ENCODE data around the gene OXT. TPM values are rescaled to one million over a fixed set of nuclear protein-coding genes. Genes with fewer than 3 reads are reported as not detected.

The OXT gene
- total and polyA plus RNA-seq, 2 donors (not counting 1 experiment from before 2014, with no cell fraction given) = 1.0 to 1.7 TPM

DNA sequence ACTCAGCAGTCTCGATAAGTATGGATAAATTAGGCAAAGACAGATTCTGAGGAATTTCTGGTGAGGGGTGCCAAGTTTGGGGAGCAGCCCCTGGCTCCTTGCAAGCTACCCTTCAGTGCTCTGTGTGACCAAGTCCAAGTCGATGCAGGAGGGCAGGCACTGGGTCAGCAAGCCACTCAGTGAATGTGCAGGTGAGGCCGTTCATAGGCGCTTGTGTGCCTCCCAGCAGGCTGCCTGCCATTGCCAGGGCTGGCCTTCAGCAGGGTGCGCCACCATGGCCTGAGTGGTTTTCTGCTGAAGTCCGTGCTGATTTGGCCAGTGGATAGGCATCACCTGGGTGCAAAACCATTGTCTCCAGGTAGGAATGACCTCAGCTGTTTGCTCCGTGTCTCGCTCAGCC is 31.3 kb upstream of the OXT start:
- ATAC-seq (ENCODE audit: low read depth) = no peak
- H3K36me3 ChIP-seq (replicated peaks in 1 of 2; ENCODE audit: control extremely low read depth in 1 of 2, control insufficient read depth in 1 of 2, extremely low read depth in 1 of 2, insufficient read depth in 2 of 2, low read length in 1 of 2) = peaks cover 5 to 46% of the 10 kb centered on the region in 2 experiments
- no peaks in the 10 kb centered on the region for H3K79me2 ChIP-seq (ENCODE audit: control insufficient read depth, insufficient read depth, low read length)
- POLR2A ChIA-PET = no interaction called here
- no peak overlapping the region for H3K4me3 ChIP-seq (ENCODE audit: control extremely low read depth in 1 of 5, extremely low read depth in 1 of 5, insufficient read depth in 1 of 5, low read depth in 2 of 5, low read length in 4 of 5)
- no peaks in the 10 kb centered on the region for H3K9me3 Mint-ChIP-seq (ENCODE audit: insufficient read depth)
- WGBS (ENCODE audit: insufficient coverage) = 94% methylated on average over 8 of the region's 8 CpGs
- H4K20me1 ChIP-seq (ENCODE audit: control insufficient read depth, insufficient read depth, low read length, poor library complexity, severe bottlenecking) = no peaks in the 10 kb centered on the region
- no peaks in the 10 kb centered on the region for H3K27me3 ChIP-seq (replicated peaks in 1 of 4; ENCODE audit: control extremely low read depth in 1 of 4, control insufficient read depth in 3 of 4, insufficient read depth in 4 of 4, low read length in 3 of 4)
- H3K4me2 ChIP-seq (replicated peaks; ENCODE audit: low read depth, low read length, poor library complexity, severe bottlenecking) = no peak overlapping the region
- DNase-seq = no peak
- H3K4me1 Mint-ChIP-seq = peaks cover 3% of the 10 kb centered on the region
- CTCF ChIA-PET = no interaction called here
- no peak overlapping the region for H2AFZ ChIP-seq (ENCODE audit: insufficient read depth, low read depth, low read length, poor library complexity, severe bottlenecking)
- H3K9ac ChIP-seq (ENCODE audit: low read length) = no peak overlapping the region
- no peak overlapping the region for H3K4me3 Mint-ChIP-seq
- H3K27ac ChIP-seq (ENCODE audit: low read length in 2 of 2) = no peak overlapping the region
- peaks cover 1 to 4% of the 10 kb centered on the region in 2 donors for H3K4me1 ChIP-seq (ENCODE audit: control insufficient read depth in 2 of 2, insufficient read depth in 2 of 2, low read length in 2 of 2)
- no peak overlapping the region for H3K27ac Mint-ChIP-seq
- no peaks in the 10 kb centered on the region for H3K27me3 Mint-ChIP-seq
- no peaks in the 10 kb centered on the region for H3K9me3 ChIP-seq (ENCODE audit: control extremely low read depth in 1 of 3, control insufficient read depth in 2 of 3, insufficient read depth in 1 of 3, low read length in 2 of 3)
- intact Hi-C loops (cut with micrococcal nuclease) = loop anchor here (10.0 kb wide), 2 partner anchors 165 to 435 kb away; partner anchors contain the start of genes ATRN and PTPRA
- TF ChIP-seq, protein P1, sequence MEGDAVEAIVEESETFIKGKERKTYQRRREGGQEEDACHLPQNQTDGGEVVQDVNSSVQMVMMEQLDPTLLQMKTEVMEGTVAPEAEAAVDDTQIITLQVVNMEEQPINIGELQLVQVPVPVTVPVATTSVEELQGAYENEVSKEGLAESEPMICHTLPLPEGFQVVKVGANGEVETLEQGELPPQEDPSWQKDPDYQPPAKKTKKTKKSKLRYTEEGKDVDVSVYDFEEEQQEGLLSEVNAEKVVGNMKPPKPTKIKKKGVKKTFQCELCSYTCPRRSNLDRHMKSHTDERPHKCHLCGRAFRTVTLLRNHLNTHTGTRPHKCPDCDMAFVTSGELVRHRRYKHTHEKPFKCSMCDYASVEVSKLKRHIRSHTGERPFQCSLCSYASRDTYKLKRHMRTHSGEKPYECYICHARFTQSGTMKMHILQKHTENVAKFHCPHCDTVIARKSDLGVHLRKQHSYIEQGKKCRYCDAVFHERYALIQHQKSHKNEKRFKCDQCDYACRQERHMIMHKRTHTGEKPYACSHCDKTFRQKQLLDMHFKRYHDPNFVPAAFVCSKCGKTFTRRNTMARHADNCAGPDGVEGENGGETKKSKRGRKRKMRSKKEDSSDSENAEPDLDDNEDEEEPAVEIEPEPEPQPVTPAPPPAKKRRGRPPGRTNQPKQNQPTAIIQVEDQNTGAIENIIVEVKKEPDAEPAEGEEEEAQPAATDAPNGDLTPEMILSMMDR (IDR thresholded peaks at IDR 0.05) = no peak
- no peak for TF ChIP-seq EZH2 (IDR thresholded peaks at IDR 0.05; ENCODE audit: borderline replicate concordance, insufficient read depth, low read depth, low read length, poor library complexity, severe bottlenecking)

DNA sequence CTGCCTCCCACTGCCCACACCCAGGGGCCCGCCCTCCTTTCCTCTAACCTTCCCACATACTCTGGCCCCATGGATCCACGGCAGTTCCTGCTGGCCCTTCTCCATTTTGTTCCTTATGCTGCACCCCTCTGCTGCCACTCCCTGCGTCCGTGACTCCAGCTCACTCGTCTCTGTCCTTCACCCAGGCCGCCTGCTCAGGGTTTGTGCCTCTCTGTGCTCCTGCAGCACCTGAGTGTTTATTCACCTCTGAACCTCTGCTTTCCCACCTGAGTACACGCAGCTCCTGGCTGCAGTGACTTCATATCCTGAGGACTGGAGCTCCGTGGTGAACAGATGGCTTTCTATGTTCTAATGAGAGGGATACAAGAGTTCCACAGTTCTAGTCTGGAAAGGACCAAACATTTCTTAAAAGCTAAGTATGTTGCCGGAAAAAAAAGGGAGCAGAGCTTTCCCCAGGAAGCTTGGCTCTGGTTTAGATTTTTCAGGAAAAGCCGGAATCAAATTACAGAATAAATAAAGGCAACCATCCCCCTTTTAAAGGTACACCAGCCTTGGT is 29.5 kb upstream of the OXT start:
- TF ChIP-seq, protein P1 (IDR thresholded peaks at IDR 0.05) = no peak
- no peak for TF ChIP-seq EZH2 (IDR thresholded peaks at IDR 0.05; ENCODE audit: borderline replicate concordance, insufficient read depth, low read depth, low read length, poor library complexity, severe bottlenecking)
- Histone ChIP-seq H3K36me3 (replicated peaks in 1 of 2; ENCODE audit: control extremely low read depth in 1 of 2, control insufficient read depth in 1 of 2, extremely low read depth in 1 of 2, insufficient read depth in 2 of 2, low read length in 1 of 2) (peaks cover 0 to 28% of the 10 kb centered on the region in 2 experiments), H4K20me1 (ENCODE audit: control insufficient read depth, insufficient read depth, low read length, poor library complexity, severe bottlenecking) (peaks cover 9% of the 10 kb centered on the region), H3K27ac (ENCODE audit: low read length in 2 of 2) (no peak overlapping the region), H3K27me3 (replicated peaks in 1 of 4; ENCODE audit: control extremely low read depth in 1 of 4, control insufficient read depth in 3 of 4, insufficient read depth in 4 of 4, low read length in 3 of 4) (no peaks in the 10 kb centered on the region), H3K9me3 (ENCODE audit: control extremely low read depth in 1 of 3, control insufficient read depth in 2 of 3, insufficient read depth in 1 of 3, low read length in 2 of 3) (no peaks in the 10 kb centered on the region), H3K9ac (ENCODE audit: low read length) (no peak overlapping the region), H3K4me2 (replicated peaks; ENCODE audit: low read depth, low read length, poor library complexity, severe bottlenecking) (no peak overlapping the region), H3K79me2 (ENCODE audit: control insufficient read depth, insufficient read depth, low read length) (peaks cover 7% of the 10 kb centered on the region), H3K4me1 (ENCODE audit: control insufficient read depth in 2 of 2, insufficient read depth in 2 of 2, low read length in 2 of 2) (peaks cover 9 to 14% of the 10 kb centered on the region in 2 donors), H2AFZ (ENCODE audit: insufficient read depth, low read depth, low read length, poor library complexity, severe bottlenecking) (no peak overlapping the region), H3K4me3 (ENCODE audit: control extremely low read depth in 1 of 5, extremely low read depth in 1 of 5, insufficient read depth in 1 of 5, low read depth in 2 of 5, low read length in 4 of 5) (no peak overlapping the region)
- POLR2A ChIA-PET = interaction anchor here (0.6 kb wide), 1 partner anchor 173 kb away, joined by 3 read pairs; no protein-coding TSS in a partner anchor
- peaks cover 12% of the 10 kb centered on the region for H3K4me1 Mint-ChIP-seq
- intact Hi-C loops (cut with micrococcal nuclease) = loop anchor here (10.0 kb wide), 2 partner anchors 167 to 433 kb away; partner anchors contain the start of genes ATRN and PTPRA
- H3K27me3 Mint-ChIP-seq = no peaks in the 10 kb centered on the region
- 91% methylated on average over 8 of the region's 10 CpGs for WGBS (ENCODE audit: insufficient coverage)
- ATAC-seq (ENCODE audit: low read depth) (no peak), DNase-seq (no peak)
- CTCF ChIA-PET = interaction anchor here (0.6 to 1.9 kb wide), 3 partner anchors 11 to 13 kb away, joined by 3 to 6 read pairs (median 5); no protein-coding TSS in a partner anchor
- no peak overlapping the region for H3K27ac Mint-ChIP-seq
- H3K4me3 Mint-ChIP-seq = no peak overlapping the region
- H3K9me3 Mint-ChIP-seq (ENCODE audit: insufficient read depth) = no peaks in the 10 kb centered on the region

Data from B cell (primary cell).